IPS-20b (cell line): ENCODE measurements around the gene FAM24B.
"Not testable (repeated sequence)": the region's sequence is repeated elsewhere in the genome, so short reads cannot be mapped to it uniquely, and the experiment has no call there.

Experiments used
- H3K27ac ChIP-seq: one replicate; pipeline ENCODE4 v1.5.1; 2013; ENCODE audit warnings: low read length
- H3K27me3 ChIP-seq: 2 replicates; pipeline ENCODE4 v1.6.1; 2013; ENCODE audit warnings: mild to moderate bottlenecking, low read length, inconsistent platforms; ENCODE audit not compliant: insufficient read depth
- H3K36me3 ChIP-seq: 2 replicates; pipeline ENCODE4 v1.6.1; 2013; ENCODE audit warnings: low read depth, mild to moderate bottlenecking, inconsistent platforms, low read length, moderate library complexity; ENCODE audit not compliant: insufficient read depth
- H3K4me1 ChIP-seq: 2 replicates; pipeline ENCODE4 v1.6.1; 2013; ENCODE audit warnings: mild to moderate bottlenecking, control low read depth, inconsistent platforms, low read length, moderate library complexity; ENCODE audit not compliant: insufficient read depth
- H3K4me3 ChIP-seq: 2 replicates; pipeline ENCODE4 v1.5.1; 2013; ENCODE audit warnings: mild to moderate bottlenecking, low read length, inconsistent platforms
- H3K9ac ChIP-seq: 2 replicates; pipeline ENCODE4 v1.6.1; 2013; ENCODE audit warnings: low read depth, mild to moderate bottlenecking, inconsistent platforms, low read length, moderate library complexity
- H3K9me3 ChIP-seq: 2 replicates; pipeline ENCODE4 v1.6.1; 2013; ENCODE audit warnings: mild to moderate bottlenecking, low read depth, low read length, inconsistent platforms; ENCODE audit not compliant: insufficient read depth

Gene FAM24B, protein sequence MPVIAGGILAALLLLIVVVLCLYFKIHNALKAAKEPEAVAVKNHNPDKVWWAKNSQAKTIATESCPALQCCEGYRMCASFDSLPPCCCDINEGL

DNA sequence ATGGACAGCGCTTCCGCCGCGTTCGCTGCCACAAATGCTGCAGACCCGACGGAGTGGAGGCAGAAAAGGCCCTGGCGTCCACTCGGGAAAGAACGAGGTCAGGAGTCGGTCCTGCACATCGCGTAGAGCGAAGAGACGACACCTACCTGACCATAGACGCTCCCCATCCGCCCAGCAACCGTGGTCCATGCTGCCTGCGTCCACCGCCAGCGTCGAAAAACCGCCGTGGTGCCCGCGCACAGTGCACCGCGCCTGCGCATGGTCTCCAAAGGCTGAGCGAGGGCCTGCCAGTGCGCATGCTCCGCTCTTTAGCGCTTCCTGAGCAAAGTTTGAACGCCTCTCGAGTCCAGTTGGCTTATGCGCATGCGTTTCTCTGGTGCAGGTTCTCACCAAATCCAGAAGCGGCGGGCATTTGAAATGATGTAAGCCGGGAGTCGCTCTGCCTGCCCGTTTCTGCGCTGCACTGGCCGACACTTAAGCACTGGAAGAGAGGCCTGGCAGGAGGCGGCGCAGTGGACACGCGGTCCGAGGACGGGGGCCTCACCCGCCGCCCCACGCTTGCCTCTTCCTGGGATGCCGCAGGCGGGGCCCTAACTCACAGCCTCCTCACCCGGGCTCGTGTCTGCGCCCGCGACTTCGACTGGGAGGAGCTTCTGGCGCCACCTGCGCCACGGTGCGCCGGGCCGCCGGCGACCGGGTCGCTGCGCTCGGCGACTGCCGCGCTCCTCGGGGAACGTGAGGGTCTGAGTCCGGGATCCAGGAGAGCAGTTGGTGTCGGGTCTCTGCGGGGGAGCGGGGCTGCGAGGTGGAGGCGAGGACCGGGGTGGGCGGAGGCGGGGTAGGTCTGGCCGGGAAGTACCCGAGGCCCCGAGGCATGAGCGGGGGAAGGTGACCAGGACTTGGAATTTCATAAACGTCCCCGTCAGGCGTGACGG is at the start of gene FAM24B:
FAM24B (minus strand) TSS at position 243 of the 935 bp plus-strand sequence. CDS start 29,066 bp downstream, outside the sequence.
- H3K27me3 ChIP-seq, result peaks cover 22% of the 10 kb centered on the region; the same call in 1 of the 2 replicates
- H3K9ac ChIP-seq, result peak within 1 kb of the TSS; percentile 26; the same call in 1 of the 2 replicates
- peak within 1 kb of the TSS; percentile 56; the same call in 1 of the 2 replicates for H3K4me3 ChIP-seq
- no peaks in the 10 kb centered on the region for H3K36me3 ChIP-seq
- no peaks in the 10 kb centered on the region for H3K9me3 ChIP-seq
- peaks cover 32% of the 10 kb centered on the region; the same call in 1 of the 2 replicates for H3K4me1 ChIP-seq
- H3K27ac ChIP-seq, result no peak within 1 kb of the TSS

DNA sequence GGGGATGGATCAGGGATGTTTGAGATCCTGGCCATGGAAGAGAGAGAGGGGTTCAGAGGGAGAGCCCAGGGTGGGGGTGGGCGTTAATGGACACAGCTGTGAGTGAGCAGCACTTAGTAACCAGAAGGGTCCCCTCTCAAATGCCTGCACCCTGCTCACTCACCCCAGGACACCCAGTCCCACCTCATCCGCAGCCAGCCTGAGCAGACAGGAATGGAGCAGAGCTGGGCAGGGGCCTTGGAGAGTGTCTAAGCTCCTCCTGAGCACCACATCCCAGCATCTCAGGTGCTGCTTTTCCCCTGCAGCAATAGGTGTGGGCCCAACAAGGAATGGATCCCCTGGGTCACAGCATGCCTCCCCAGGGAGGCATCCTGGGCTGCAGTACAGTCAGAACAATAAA is 36.3 kb upstream of the FAM24B start:
- Histone ChIP-seq H3K9ac (no peak overlapping the region), H3K4me3 (no peak overlapping the region), H3K27me3 (no peaks in the 10 kb centered on the region), H3K36me3 (no peaks in the 10 kb centered on the region), H3K4me1 (no peaks in the 10 kb centered on the region), H3K9me3 (no peaks in the 10 kb centered on the region), H3K27ac (no peak overlapping the region)

DNA sequence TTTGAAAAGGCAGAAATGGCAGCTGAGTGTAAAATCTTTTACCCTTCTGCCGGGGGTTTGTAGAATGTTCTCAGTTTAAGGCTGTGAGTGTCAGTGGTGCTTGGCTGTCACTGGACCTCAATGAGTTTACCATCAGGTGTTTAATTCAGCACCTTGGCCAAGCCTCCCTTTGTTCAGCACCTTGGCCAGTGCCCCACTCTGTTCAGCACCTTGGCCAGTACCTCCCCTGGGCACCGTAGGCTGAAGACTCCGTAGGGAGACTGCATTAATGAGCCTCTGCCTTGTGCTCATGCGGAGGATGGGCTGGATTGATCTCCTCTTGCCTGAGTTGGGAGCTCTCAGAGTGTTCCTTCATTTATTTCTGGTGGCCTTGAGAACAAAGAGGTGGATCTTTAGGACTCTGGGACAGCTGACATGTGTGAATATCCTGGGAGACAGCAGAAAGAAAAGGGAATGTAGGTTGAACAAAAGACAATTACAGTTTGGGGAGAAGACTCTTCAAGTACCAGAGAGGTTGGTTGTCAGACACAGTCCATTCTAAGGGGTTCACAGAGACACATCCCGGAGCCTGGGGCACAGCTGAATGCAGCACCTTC is 32.6 kb upstream of the FAM24B start:
- Histone ChIP-seq H3K9me3 (no peaks in the 10 kb centered on the region), H3K27me3 (peaks cover 17% of the 10 kb centered on the region; the same call in 1 of the 2 replicates), H3K4me3 (no peak overlapping the region), H3K9ac (no peak overlapping the region), H3K36me3 (no peaks in the 10 kb centered on the region), H3K4me1 (no peaks in the 10 kb centered on the region), H3K27ac (no peak overlapping the region)

GRCh38 chr10:122910310-122910709 is 30.9 kb upstream of the FAM24B start, which contains the start of gene FAM24A:
Gene FAM24A, plus strand, starts transcription at chr10:122910610. Its CDS starts 1,025 bp downstream, at chr10:122911635.
- no peak within 1 kb of the TSS for H3K27ac ChIP-seq
- no peaks in the 10 kb centered on the region for H3K4me1 ChIP-seq
- peaks cover 17% of the 10 kb centered on the region; the same call in 1 of the 2 replicates for H3K27me3 ChIP-seq
- H3K9ac ChIP-seq, result no peak within 1 kb of the TSS
- H3K36me3 ChIP-seq, result no peaks in the 10 kb centered on the region
- no peak within 1 kb of the TSS for H3K4me3 ChIP-seq
- no peaks in the 10 kb centered on the region for H3K9me3 ChIP-seq

GRCh38 chr10:122903861-122904260 is 24.5 kb upstream of the FAM24B start:
- H3K9me3 ChIP-seq, H3K36me3 ChIP-seq, H3K4me1 ChIP-seq, H3K9ac ChIP-seq, H3K4me3 ChIP-seq, H3K27ac ChIP-seq: not testable (repeated sequence)
- H3K27me3 ChIP-seq, result peaks cover 17% of the 10 kb centered on the region; the same call in 1 of the 2 replicates

DNA sequence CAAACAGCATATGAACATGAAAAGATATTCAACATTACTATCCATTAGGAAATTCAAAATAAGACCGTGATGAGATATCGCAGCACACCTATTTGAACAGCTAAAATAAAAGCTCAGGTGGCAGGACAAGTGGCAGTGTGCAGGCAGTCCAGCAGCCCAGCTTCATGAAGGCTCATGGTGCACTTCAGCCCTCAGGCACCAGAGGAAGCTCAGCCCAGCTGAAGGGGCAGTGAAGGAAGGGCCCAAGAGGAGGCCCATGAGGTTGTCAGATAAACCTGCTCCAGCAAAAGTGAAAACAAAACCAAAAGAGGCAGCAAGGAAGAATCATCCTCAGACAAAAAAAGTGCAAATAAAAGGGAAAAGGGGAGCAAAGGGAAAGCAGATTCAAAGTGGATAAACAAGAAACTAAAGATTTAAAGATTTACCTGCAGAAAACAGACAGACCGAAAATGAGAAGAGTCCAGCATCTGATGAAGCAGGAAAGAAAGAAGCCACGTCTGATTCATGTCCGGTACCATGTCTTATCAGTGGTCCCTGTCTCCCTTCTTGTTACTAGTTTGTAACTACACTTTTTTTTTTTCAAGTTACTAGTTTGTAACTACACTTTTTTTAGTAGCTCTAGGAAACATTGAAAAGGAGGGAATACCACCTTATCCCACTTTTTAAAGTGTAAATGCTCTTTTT is 15.0 kb upstream of the FAM24B start:
- Histone ChIP-seq H3K9ac (no peak overlapping the region), H3K9me3 (no peaks in the 10 kb centered on the region), H3K27me3 (no peaks in the 10 kb centered on the region), H3K36me3 (no peaks in the 10 kb centered on the region), H3K4me3 (no peak overlapping the region), H3K27ac (no peak overlapping the region), H3K4me1 (no peaks in the 10 kb centered on the region)

- Histone ChIP-seq H3K4me3 (no peak overlapping the region), H3K27me3 (peaks cover 15% of the 10 kb centered on the region; the same call in 1 of the 2 replicates)
These were observed 4.8 kb upstream of the FAM24B start for GRCh38 chr10:122884166-122884565.

GRCh38 chr10:122882766-122883165 is 3.4 kb upstream of the FAM24B start:
- no peak overlapping the region for H3K4me3 ChIP-seq
- H3K9me3 ChIP-seq, result no peaks in the 10 kb centered on the region

More at GRCh38 chr10:122884166-122884565, 4.8 kb upstream of the FAM24B start:
- H3K9ac ChIP-seq, result no peak overlapping the region
- H3K9me3 ChIP-seq, result no peaks in the 10 kb centered on the region
- no peaks in the 10 kb centered on the region for H3K36me3 ChIP-seq
- H3K4me1 ChIP-seq, result no peaks in the 10 kb centered on the region
- H3K27ac ChIP-seq, result no peak overlapping the region

GRCh38 chr10:122878799-122879338 is 512 bp downstream of the FAM24B start:
- Histone ChIP-seq H3K9me3 (no peaks in the 10 kb centered on the region), H3K27ac (no peak overlapping the region), H3K4me3 (peak overlapping the region; percentile 56; the same call in 1 of the 2 replicates), H3K27me3 (peaks cover 22% of the 10 kb centered on the region; the same call in 1 of the 2 replicates), H3K36me3 (no peaks in the 10 kb centered on the region), H3K9ac (no peak overlapping the region; the same call in 1 of the 2 replicates), H3K4me1 (peaks cover 39% of the 10 kb centered on the region; the same call in 1 of the 2 replicates)

More at GRCh38 chr10:122882766-122883165, 3.4 kb upstream of the FAM24B start:
- peaks cover 3% of the 10 kb centered on the region; the same call in 1 of the 2 replicates for H3K4me1 ChIP-seq
- peaks cover 22% of the 10 kb centered on the region; the same call in 1 of the 2 replicates for H3K27me3 ChIP-seq
- H3K9ac ChIP-seq, result no peak overlapping the region
- no peaks in the 10 kb centered on the region for H3K36me3 ChIP-seq
- H3K27ac ChIP-seq, result no peak overlapping the region

DNA sequence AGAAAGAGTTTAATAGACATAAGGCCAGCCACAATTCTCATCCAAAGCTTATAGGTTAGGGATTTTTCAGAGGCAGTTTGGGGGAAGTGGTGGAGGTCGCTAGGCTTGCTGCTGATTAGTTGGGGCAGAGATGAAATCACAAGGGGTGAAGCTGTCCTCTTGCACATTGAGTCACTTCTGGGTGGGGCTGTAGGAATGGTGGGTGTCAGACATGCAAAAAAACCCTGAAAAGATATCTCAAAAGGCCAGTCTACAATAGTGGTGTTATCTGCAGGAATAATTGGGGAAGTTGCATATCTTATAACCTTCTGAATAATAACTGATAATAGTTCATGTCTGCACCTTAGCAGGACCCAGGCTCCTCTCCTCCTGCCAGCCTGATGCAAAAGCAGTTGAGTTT is 2.1 kb downstream of the FAM24B start:
- Histone ChIP-seq H3K27ac (peak overlapping the region; percentile 90), H3K36me3 (no peaks in the 10 kb centered on the region), H3K4me3 (peak overlapping the region; percentile 44; the same call in 1 of the 2 replicates), H3K27me3 (peaks cover 22% of the 10 kb centered on the region; the same call in 1 of the 2 replicates), H3K9me3 (no peaks in the 10 kb centered on the region), H3K9ac (peak overlapping the region; percentile 83; the same call in 1 of the 2 replicates), H3K4me1 (peaks cover 49% of the 10 kb centered on the region; the same call in 1 of the 2 replicates)
